GM23338 (cell line): ENCODE measurements around the gene FGFR2. TPM values are rescaled to one million over a fixed set of nuclear protein-coding genes. Genes with fewer than 3 reads are reported as not detected.

Source experiments
- ATAC-seq: fragments of 200-7000 bp; cut with Tn5 transposase; 3 replicates; pipeline ENCODE4 v1.9.1; 2020
- DNase-seq: peaks from one replicate; pipeline ENCODE4 v3.0.0-alpha.2; 2015; ENCODE audit warnings: low spot score
- H2AFZ ChIP-seq: fragments of 200-600 bp; sonication (generic); 2 replicates; pipeline ENCODE4 v1.8.0; 2016; ENCODE audit warnings: antibody characterized with exemption, mild to moderate bottlenecking, moderate library complexity
- H3F3A ChIP-seq: fragments of 200-600 bp; sonication (generic); replicated peaks from 2 replicates; pipeline ENCODE4 v1.8.0; 2017; ENCODE audit warnings: antibody characterized with exemption, mixed run types, low read depth
- H3K27ac ChIP-seq: fragments of 200-600 bp; sonication (generic); 2 replicates; pipeline ENCODE4 v1.6.1; 2016; ENCODE audit warnings: low read depth
- H3K27me3 ChIP-seq: fragments of 200-600 bp; sonication (generic); 2 replicates; pipeline ENCODE4 v1.8.0; 2016; ENCODE audit warnings: mild to moderate bottlenecking, mixed run types, moderate library complexity; ENCODE audit not compliant: insufficient read depth
- H3K36me3 ChIP-seq: fragments of 200-600 bp; sonication (generic); 2 replicates; pipeline ENCODE4 v1.8.0; 2016; ENCODE audit warnings: mild to moderate bottlenecking; ENCODE audit not compliant: insufficient read depth
- H3K4me1 ChIP-seq: fragments of 200-600 bp; sonication (generic); 2 replicates; pipeline ENCODE4 v1.8.0; 2016; ENCODE audit warnings: mild to moderate bottlenecking, moderate library complexity; ENCODE audit not compliant: insufficient read depth
- H3K4me2 ChIP-seq: fragments of 200-600 bp; sonication (generic); 2 replicates; pipeline ENCODE4 v1.7.1; 2017; ENCODE audit warnings: mixed run types
- H3K4me3 ChIP-seq: fragments of 200-600 bp; sonication (generic); 2 replicates; pipeline ENCODE4 v1.6.1; 2016; ENCODE audit warnings: mixed run types
- H3K79me2 ChIP-seq: fragments of 200-600 bp; sonication (generic); replicated peaks from 2 replicates; pipeline ENCODE4 v1.8.0; 2017; ENCODE audit warnings: mild to moderate bottlenecking; ENCODE audit not compliant: insufficient read depth
- H3K9me2 ChIP-seq: fragments of 200-600 bp; sonication (generic); 2 replicates; pipeline ENCODE4 v1.8.0; 2017; ENCODE audit not compliant: insufficient read depth
- H4K20me1 ChIP-seq: fragments of 200-600 bp; sonication (generic); replicated peaks from 2 replicates; pipeline ENCODE4 v1.8.0; 2017; ENCODE audit warnings: mild to moderate bottlenecking; ENCODE audit not compliant: insufficient read depth
- H3K27ac Mint-ChIP-seq: 2 replicates; pipeline ENCODE4 v1.8.0; 2020; ENCODE audit warnings: inconsistent platforms, mild to moderate bottlenecking, moderate library complexity, mixed read lengths
- H3K27me3 Mint-ChIP-seq: 3 replicates; pipeline ENCODE4 v1.8.0; 2022; ENCODE audit warnings: low read depth, mild to moderate bottlenecking, moderate library complexity, mixed read lengths, inconsistent platforms; ENCODE audit not compliant: insufficient read depth, poor library complexity
- H3K36me3 Mint-ChIP-seq: 3 replicates; pipeline ENCODE4 v1.8.0; 2021; ENCODE audit warnings: low read depth, mild to moderate bottlenecking, inconsistent platforms, moderate library complexity, mixed read lengths
- H3K4me1 Mint-ChIP-seq: 3 replicates; pipeline ENCODE4 v1.8.0; 2020; ENCODE audit warnings: mild to moderate bottlenecking, inconsistent platforms, mixed read lengths
- H3K4me3 Mint-ChIP-seq: 3 replicates; pipeline ENCODE4 v1.8.0; 2021; ENCODE audit warnings: moderate library complexity, mild to moderate bottlenecking, inconsistent platforms, mixed read lengths
- H3K9me3 Mint-ChIP-seq: 3 replicates; pipeline ENCODE4 v1.8.0; 2020; ENCODE audit warnings: moderate library complexity, mild to moderate bottlenecking, inconsistent platforms, mixed read lengths
- CREB1 ChIP-seq: fragments of 250-450 bp; sonication (Bioruptor Pico); IDR thresholded peaks from 2 replicates; pipeline ENCODE4 v1.5.0; 2020; ENCODE audit warnings: low read depth, mild to moderate bottlenecking, moderate library complexity
- EZH2 ChIP-seq: fragments of 200-600 bp; sonication (generic); IDR thresholded peaks from one replicate; pipeline ENCODE4 v1.8.0; 2017; ENCODE audit warnings: antibody characterized with exemption, mild to moderate bottlenecking, low read depth; ENCODE audit not compliant: unreplicated experiment
- EZH2phosphoT487 ChIP-seq: fragments of 200-600 bp; sonication (generic); IDR thresholded peaks from one replicate; pipeline ENCODE4 v1.8.1; 2018; ENCODE audit warnings: antibody characterized with exemption; ENCODE audit not compliant: unreplicated experiment
- JUNB ChIP-seq: IDR thresholded peaks from one replicate; pipeline ENCODE4 v1.6.1; 2016; ENCODE audit warnings: antibody characterized with exemption; ENCODE audit not compliant: unreplicated experiment
- NANOG ChIP-seq: IDR thresholded peaks from 2 replicates; pipeline ENCODE4 v1.6.1; 2016; ENCODE audit warnings: antibody characterized with exemption, borderline replicate concordance
- POLR2AphosphoS5 ChIP-seq: IDR thresholded peaks from 2 replicates; pipeline ENCODE4 v1.6.1; 2016; ENCODE audit warnings: antibody characterized with exemption, low read depth
- STAT1 ChIP-seq: IDR thresholded peaks from one replicate; pipeline ENCODE4 v1.6.1; 2016; ENCODE audit warnings: antibody characterized with exemption; ENCODE audit not compliant: unreplicated experiment
- ZNF114 ChIP-seq: fragments of 250-450 bp; sonication (Bioruptor Pico); IDR thresholded peaks from 2 replicates; pipeline ENCODE4 v1.5.0; 2020; ENCODE audit warnings: mild to moderate bottlenecking, moderate library complexity
- ZNF331 ChIP-seq: fragments of 250-450 bp; sonication (Bioruptor Pico); IDR thresholded peaks from 2 replicates; pipeline ENCODE4 v1.5.0; 2020; ENCODE audit warnings: low read depth, mild to moderate bottlenecking, moderate library complexity
- polyA plus RNA-seq: library from polyadenylated mRNA; unstranded; fragments of >200 nt; fragmentation: Nextera tagmentation; extraction: Ambion mirVana; gene quantifications from 2 replicates; pipeline ENCODE4 v1.2.1, GENCODE V29; 2016
- total RNA-seq: library from RNA; depleted of rRNA; stranded (reverse); fragments of >200 nt; shearing (Covaris generic); gene quantifications from 2 replicates; pipeline ENCODE4 v1.2.3, GENCODE V29; 2014
- TF ChIP-seq, protein P1 (sequence below): IDR thresholded peaks from 2 replicates; pipeline ENCODE4 v1.6.1; 2016; ENCODE audit warnings: antibody characterized with exemption
- TF ChIP-seq, protein P2 (sequence below): IDR thresholded peaks from one replicate; pipeline ENCODE4 v1.6.1; 2018; ENCODE audit warnings: antibody characterized with exemption; ENCODE audit not compliant: unreplicated experiment
- TF ChIP-seq, protein P3 (sequence below), 2 experiments: fragments of 200-600 bp in 1 of 2; sonication (generic) in 1 of 2; conservative IDR thresholded peaks; 2 replicates each; pipeline versions ENCODE4 v1.5.1 to v1.6.1; 2016 to 2017; ENCODE audit warnings: antibody characterized with exemption in 2 of 2, low read depth in 2 of 2, mild to moderate bottlenecking in 2 of 2, moderate library complexity in 1 of 2
- TF ChIP-seq, protein P4 (sequence below): fragments of 250-450 bp; sonication (Bioruptor Pico); IDR thresholded peaks from 2 replicates; pipeline ENCODE4 v1.5.0; 2020; ENCODE audit warnings: mild to moderate bottlenecking, moderate library complexity

The FGFR2 gene
- total and polyA plus RNA-seq, 2 experiments from 2014 or later = 31.1 to 106 TPM

DNA sequence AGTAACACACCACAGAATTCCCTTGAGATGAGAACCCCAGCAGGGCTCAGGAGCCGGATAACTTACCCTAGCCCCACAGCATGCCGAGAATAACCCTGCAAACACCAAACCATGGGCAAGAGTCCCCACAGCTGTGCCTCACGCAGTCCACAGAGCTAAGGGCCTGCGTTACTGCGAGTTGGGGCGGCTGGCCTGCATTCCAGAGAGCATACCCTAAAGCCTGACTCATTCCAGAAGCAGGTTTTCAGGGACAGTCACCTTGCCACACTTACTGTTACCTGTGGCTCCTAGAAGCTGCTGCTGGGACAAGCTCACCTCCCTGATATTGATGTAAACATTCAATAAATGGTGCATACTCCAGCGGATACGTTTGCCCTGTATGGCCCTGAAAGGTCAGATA lies 18.6 kb downstream of the FGFR2 start:
- peak overlapping the region; percentile 78 for H3K4me2 ChIP-seq
- peaks cover 48% of the 10 kb centered on the region for H3K36me3 Mint-ChIP-seq
- no peak overlapping the region for H2AFZ ChIP-seq
- peaks cover 69% of the 10 kb centered on the region for H3K4me1 ChIP-seq
- peaks cover 6% of the 10 kb centered on the region; the same call in 1 of the 2 replicates for H3K9me2 ChIP-seq
- H3K4me1 Mint-ChIP-seq = peaks cover 81% of the 10 kb centered on the region
- H3K79me2 ChIP-seq = peaks cover 84% of the 10 kb centered on the region
- peaks cover 18% of the 10 kb centered on the region for H3K27me3 Mint-ChIP-seq
- H3F3A ChIP-seq = peaks cover 24% of the 10 kb centered on the region
- ATAC-seq = peak; percentile 20
- peak overlapping the region; percentile 96 for H3K27ac Mint-ChIP-seq
- peaks cover 59% of the 10 kb centered on the region for H4K20me1 ChIP-seq
- H3K27me3 ChIP-seq = no peaks in the 10 kb centered on the region
- H3K36me3 ChIP-seq = no peaks in the 10 kb centered on the region; the same call in 1 of the 2 replicates
- no peaks in the 10 kb centered on the region for H3K9me3 Mint-ChIP-seq
- peak overlapping the region; percentile 45 for H3K4me3 ChIP-seq
- DNase-seq = peak; percentile 71
- peak overlapping the region; percentile 61 for H3K4me3 Mint-ChIP-seq
- peak overlapping the region; percentile 98 for H3K27ac ChIP-seq
- TF ChIP-seq STAT1 = no peak
- no peak for TF ChIP-seq ZNF114
- TF ChIP-seq EZH2phosphoT487 = no peak
- no peak for TF ChIP-seq CREB1 (CRISPR knock-in tag)
- no peak for TF ChIP-seq POLR2AphosphoS5
- TF ChIP-seq, protein P1, sequence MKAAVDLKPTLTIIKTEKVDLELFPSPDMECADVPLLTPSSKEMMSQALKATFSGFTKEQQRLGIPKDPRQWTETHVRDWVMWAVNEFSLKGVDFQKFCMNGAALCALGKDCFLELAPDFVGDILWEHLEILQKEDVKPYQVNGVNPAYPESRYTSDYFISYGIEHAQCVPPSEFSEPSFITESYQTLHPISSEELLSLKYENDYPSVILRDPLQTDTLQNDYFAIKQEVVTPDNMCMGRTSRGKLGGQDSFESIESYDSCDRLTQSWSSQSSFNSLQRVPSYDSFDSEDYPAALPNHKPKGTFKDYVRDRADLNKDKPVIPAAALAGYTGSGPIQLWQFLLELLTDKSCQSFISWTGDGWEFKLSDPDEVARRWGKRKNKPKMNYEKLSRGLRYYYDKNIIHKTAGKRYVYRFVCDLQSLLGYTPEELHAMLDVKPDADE = no peak
- TF ChIP-seq NANOG = no peak
- TF ChIP-seq JUNB = no peak
- TF ChIP-seq, protein P2, sequence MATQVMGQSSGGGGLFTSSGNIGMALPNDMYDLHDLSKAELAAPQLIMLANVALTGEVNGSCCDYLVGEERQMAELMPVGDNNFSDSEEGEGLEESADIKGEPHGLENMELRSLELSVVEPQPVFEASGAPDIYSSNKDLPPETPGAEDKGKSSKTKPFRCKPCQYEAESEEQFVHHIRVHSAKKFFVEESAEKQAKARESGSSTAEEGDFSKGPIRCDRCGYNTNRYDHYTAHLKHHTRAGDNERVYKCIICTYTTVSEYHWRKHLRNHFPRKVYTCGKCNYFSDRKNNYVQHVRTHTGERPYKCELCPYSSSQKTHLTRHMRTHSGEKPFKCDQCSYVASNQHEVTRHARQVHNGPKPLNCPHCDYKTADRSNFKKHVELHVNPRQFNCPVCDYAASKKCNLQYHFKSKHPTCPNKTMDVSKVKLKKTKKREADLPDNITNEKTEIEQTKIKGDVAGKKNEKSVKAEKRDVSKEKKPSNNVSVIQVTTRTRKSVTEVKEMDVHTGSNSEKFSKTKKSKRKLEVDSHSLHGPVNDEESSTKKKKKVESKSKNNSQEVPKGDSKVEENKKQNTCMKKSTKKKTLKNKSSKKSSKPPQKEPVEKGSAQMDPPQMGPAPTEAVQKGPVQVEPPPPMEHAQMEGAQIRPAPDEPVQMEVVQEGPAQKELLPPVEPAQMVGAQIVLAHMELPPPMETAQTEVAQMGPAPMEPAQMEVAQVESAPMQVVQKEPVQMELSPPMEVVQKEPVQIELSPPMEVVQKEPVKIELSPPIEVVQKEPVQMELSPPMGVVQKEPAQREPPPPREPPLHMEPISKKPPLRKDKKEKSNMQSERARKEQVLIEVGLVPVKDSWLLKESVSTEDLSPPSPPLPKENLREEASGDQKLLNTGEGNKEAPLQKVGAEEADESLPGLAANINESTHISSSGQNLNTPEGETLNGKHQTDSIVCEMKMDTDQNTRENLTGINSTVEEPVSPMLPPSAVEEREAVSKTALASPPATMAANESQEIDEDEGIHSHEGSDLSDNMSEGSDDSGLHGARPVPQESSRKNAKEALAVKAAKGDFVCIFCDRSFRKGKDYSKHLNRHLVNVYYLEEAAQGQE = no peak
- TF ChIP-seq, protein P3, sequence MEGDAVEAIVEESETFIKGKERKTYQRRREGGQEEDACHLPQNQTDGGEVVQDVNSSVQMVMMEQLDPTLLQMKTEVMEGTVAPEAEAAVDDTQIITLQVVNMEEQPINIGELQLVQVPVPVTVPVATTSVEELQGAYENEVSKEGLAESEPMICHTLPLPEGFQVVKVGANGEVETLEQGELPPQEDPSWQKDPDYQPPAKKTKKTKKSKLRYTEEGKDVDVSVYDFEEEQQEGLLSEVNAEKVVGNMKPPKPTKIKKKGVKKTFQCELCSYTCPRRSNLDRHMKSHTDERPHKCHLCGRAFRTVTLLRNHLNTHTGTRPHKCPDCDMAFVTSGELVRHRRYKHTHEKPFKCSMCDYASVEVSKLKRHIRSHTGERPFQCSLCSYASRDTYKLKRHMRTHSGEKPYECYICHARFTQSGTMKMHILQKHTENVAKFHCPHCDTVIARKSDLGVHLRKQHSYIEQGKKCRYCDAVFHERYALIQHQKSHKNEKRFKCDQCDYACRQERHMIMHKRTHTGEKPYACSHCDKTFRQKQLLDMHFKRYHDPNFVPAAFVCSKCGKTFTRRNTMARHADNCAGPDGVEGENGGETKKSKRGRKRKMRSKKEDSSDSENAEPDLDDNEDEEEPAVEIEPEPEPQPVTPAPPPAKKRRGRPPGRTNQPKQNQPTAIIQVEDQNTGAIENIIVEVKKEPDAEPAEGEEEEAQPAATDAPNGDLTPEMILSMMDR (conservative IDR thresholded peaks at IDR 0.05; ENCODE audit: low read depth in 2 of 2) = no peak
- no peak for TF ChIP-seq ZNF331 (CRISPR knock-in tag)
- TF ChIP-seq EZH2 = no peak
- TF ChIP-seq, protein P4, sequence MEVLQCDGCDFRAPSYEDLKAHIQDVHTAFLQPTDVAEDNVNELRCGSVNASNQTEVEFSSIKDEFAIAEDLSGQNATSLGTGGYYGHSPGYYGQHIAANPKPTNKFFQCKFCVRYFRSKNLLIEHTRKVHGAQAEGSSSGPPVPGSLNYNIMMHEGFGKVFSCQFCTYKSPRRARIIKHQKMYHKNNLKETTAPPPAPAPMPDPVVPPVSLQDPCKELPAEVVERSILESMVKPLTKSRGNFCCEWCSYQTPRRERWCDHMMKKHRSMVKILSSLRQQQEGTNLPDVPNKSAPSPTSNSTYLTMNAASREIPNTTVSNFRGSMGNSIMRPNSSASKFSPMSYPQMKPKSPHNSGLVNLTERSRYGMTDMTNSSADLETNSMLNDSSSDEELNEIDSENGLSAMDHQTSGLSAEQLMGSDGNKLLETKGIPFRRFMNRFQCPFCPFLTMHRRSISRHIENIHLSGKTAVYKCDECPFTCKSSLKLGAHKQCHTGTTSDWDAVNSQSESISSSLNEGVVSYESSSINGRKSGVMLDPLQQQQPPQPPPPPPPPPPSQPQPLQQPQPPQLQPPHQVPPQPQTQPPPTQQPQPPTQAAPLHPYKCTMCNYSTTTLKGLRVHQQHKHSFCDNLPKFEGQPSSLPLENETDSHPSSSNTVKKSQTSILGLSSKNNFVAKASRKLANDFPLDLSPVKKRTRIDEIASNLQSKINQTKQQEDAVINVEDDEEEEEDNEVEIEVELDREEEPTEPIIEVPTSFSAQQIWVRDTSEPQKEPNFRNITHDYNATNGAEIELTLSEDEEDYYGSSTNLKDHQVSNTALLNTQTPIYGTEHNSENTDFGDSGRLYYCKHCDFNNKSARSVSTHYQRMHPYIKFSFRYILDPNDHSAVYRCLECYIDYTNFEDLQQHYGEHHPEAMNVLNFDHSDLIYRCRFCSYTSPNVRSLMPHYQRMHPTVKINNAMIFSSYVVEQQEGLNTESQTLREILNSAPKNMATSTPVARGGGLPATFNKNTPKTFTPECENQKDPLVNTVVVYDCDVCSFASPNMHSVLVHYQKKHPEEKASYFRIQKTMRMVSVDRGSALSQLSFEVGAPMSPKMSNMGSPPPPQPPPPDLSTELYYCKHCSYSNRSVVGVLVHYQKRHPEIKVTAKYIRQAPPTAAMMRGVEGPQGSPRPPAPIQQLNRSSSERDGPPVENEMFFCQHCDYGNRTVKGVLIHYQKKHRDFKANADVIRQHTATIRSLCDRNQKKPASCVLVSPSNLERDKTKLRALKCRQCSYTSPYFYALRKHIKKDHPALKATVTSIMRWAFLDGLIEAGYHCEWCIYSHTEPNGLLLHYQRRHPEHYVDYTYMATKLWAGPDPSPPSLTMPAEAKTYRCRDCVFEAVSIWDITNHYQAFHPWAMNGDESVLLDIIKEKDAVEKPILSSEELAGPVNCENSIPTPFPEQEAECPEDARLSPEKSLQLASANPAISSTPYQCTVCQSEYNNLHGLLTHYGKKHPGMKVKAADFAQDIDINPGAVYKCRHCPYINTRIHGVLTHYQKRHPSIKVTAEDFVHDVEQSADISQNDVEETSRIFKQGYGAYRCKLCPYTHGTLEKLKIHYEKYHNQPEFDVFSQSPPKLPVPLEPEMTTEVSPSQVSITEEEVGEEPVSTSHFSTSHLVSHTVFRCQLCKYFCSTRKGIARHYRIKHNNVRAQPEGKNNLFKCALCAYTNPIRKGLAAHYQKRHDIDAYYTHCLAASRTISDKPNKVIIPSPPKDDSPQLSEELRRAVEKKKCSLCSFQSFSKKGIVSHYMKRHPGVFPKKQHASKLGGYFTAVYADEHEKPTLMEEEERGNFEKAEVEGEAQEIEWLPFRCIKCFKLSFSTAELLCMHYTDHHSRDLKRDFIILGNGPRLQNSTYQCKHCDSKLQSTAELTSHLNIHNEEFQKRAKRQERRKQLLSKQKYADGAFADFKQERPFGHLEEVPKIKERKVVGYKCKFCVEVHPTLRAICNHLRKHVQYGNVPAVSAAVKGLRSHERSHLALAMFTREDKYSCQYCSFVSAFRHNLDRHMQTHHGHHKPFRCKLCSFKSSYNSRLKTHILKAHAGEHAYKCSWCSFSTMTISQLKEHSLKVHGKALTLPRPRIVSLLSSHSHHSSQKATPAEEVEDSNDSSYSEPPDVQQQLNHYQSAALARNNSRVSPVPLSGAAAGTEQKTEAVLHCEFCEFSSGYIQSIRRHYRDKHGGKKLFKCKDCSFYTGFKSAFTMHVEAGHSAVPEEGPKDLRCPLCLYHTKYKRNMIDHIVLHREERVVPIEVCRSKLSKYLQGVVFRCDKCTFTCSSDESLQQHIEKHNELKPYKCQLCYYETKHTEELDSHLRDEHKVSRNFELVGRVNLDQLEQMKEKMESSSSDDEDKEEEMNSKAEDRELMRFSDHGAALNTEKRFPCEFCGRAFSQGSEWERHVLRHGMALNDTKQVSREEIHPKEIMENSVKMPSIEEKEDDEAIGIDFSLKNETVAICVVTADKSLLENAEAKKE (CRISPR knock-in tag) = no peak
